DOHH2 (cell line): Measurements from ENCODE around the gene ASB5.

ENCODE experiments used
- H3F3A ChIP-seq: fragments of 200-600 bp; sonication (generic), shearing (Covaris generic); 2 replicates; pipeline ENCODE4 v1.6.0; 2016; ENCODE audit warnings: antibody characterized with exemption, mild to moderate bottlenecking; ENCODE audit not compliant: control insufficient read depth, insufficient read depth
- H3K27ac ChIP-seq: fragments of 200-600 bp; sonication (generic); 2 replicates; pipeline ENCODE4 v1.5.1; 2014; ENCODE audit warnings: low read depth, mild to moderate bottlenecking, low read length, moderate library complexity
- H3K27me3 ChIP-seq: fragments of 200-600 bp; sonication (generic); 2 replicates; pipeline ENCODE4 v1.6.1; 2014; ENCODE audit warnings: mild to moderate bottlenecking, low read length, mixed read lengths; ENCODE audit not compliant: control insufficient read depth
- H3K36me3 ChIP-seq: fragments of 200-600 bp; sonication (generic); 2 replicates; pipeline ENCODE4 v1.6.1; 2014; ENCODE audit warnings: mild to moderate bottlenecking, low read length, moderate library complexity, mixed read lengths; ENCODE audit not compliant: control insufficient read depth
- H3K4me1 ChIP-seq: fragments of 200-600 bp; sonication (generic); 2 replicates; pipeline ENCODE4 v1.6.1; 2014; ENCODE audit warnings: mild to moderate bottlenecking, low read length, mixed read lengths; ENCODE audit not compliant: control insufficient read depth
- H3K4me2 ChIP-seq: fragments of 200-600 bp; sonication (generic); 2 replicates; pipeline ENCODE4 v1.6.0; 2014; ENCODE audit warnings: mild to moderate bottlenecking, low read length, moderate library complexity
- H3K4me3 ChIP-seq: fragments of 200-600 bp; sonication (generic); 2 replicates; pipeline ENCODE4 v1.5.1; 2014; ENCODE audit warnings: mild to moderate bottlenecking, low read length, mixed read lengths
- H3K79me2 ChIP-seq: fragments of 200-600 bp; sonication (generic); 2 replicates; pipeline ENCODE4 v1.6.1; 2014; ENCODE audit warnings: mild to moderate bottlenecking, low read length, mixed read lengths; ENCODE audit not compliant: control insufficient read depth
- H3K9me2 ChIP-seq: fragments of 200-600 bp; sonication (generic); replicated peaks from 2 replicates; pipeline ENCODE4 v1.6.1; 2014; ENCODE audit warnings: mild to moderate bottlenecking, low read length, mixed read lengths; ENCODE audit not compliant: control insufficient read depth
- H3K9me3 ChIP-seq: fragments of 200-600 bp; sonication (generic); 2 replicates; pipeline ENCODE4 v1.6.1; 2014; ENCODE audit warnings: antibody characterized with exemption, low read length, mixed read lengths; ENCODE audit not compliant: control insufficient read depth, insufficient read depth
- H4K20me1 ChIP-seq: fragments of 200-600 bp; sonication (generic); 2 replicates; pipeline ENCODE4 v1.6.0; 2014; ENCODE audit warnings: low read depth, mild to moderate bottlenecking, antibody characterized with exemption, low read length, moderate library complexity; ENCODE audit not compliant: control insufficient read depth, insufficient read depth
- EZH2phosphoT487 ChIP-seq: fragments of 200-600 bp; sonication (generic); IDR thresholded peaks from 2 replicates; pipeline ENCODE4 v1.6.1; 2017; ENCODE audit warnings: borderline replicate concordance, mild to moderate bottlenecking, antibody characterized with exemption, low read length, moderate library complexity, mixed read lengths
- TF ChIP-seq, protein P1 (sequence below): fragments of 200-600 bp; sonication (generic); IDR thresholded peaks from one replicate; pipeline ENCODE4 v1.5.1; 2014; ENCODE audit warnings: antibody characterized with exemption, mild to moderate bottlenecking, low read depth, low read length; ENCODE audit not compliant: poor library complexity, severe bottlenecking

The ASB5 gene

DNA sequence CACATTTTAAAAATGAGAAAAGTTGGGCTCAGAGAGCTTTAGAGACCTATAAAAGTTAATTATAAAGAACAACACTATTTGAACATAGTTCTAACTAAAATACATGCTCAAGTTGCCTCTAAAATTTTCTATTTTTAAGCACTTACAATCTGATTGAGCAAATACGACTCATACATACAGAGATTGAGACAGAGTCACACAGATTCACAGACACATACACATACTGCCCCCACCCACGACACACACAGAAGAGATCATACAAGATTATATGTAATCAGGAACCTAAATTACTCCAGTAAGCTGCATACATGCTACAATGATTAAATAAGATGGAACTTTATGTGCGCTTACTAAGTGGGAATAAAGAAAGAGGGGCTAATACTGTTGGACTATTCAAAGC, 2.7 kb upstream of the ASB5 start:
- Histone ChIP-seq H3K36me3 (no peaks in the 10 kb centered on the region), H3K9me2 (no peaks in the 10 kb centered on the region), H3K27me3 (no peaks in the 10 kb centered on the region), H3F3A (no peaks in the 10 kb centered on the region), H3K9me3 (no peaks in the 10 kb centered on the region), H4K20me1 (no peaks in the 10 kb centered on the region), H3K4me3 (no peak overlapping the region), H3K4me1 (no peaks in the 10 kb centered on the region), H3K4me2 (no peak overlapping the region), H3K79me2 (no peaks in the 10 kb centered on the region), H3K27ac (no peak overlapping the region)
- no peak for TF ChIP-seq EZH2phosphoT487
- TF ChIP-seq, protein P1, sequence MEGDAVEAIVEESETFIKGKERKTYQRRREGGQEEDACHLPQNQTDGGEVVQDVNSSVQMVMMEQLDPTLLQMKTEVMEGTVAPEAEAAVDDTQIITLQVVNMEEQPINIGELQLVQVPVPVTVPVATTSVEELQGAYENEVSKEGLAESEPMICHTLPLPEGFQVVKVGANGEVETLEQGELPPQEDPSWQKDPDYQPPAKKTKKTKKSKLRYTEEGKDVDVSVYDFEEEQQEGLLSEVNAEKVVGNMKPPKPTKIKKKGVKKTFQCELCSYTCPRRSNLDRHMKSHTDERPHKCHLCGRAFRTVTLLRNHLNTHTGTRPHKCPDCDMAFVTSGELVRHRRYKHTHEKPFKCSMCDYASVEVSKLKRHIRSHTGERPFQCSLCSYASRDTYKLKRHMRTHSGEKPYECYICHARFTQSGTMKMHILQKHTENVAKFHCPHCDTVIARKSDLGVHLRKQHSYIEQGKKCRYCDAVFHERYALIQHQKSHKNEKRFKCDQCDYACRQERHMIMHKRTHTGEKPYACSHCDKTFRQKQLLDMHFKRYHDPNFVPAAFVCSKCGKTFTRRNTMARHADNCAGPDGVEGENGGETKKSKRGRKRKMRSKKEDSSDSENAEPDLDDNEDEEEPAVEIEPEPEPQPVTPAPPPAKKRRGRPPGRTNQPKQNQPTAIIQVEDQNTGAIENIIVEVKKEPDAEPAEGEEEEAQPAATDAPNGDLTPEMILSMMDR: no peak

DNA sequence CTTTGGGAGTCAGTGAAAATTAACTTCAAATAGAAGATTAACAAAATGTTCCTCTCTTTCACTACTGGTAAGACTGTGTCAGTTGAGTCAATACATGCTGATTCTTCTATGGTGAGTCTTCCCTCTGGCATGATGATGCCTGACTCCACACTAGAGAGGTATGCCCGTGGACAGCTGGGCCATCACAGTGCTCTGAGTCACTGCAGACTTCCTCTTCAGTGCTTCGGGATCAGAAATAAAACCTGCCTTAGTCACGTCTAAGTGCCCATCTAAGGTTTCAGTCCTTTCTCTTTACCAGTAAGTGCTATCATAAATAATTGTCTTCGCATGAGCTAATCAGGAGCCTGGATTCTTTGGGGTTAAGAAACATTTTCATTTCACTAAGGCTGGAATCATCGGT, 1.6 kb upstream of the ASB5 start:
- Histone ChIP-seq H3K4me1 (no peaks in the 10 kb centered on the region), H3K9me3 (no peaks in the 10 kb centered on the region), H3K27me3 (no peaks in the 10 kb centered on the region), H3K9me2 (no peaks in the 10 kb centered on the region), H3K27ac (no peak overlapping the region), H3K4me2 (no peak overlapping the region), H4K20me1 (no peaks in the 10 kb centered on the region), H3K36me3 (no peaks in the 10 kb centered on the region), H3F3A (no peaks in the 10 kb centered on the region), H3K79me2 (no peaks in the 10 kb centered on the region), H3K4me3 (no peak overlapping the region)
- no peak for TF ChIP-seq EZH2phosphoT487
- TF ChIP-seq, protein P1: no peak

DNA sequence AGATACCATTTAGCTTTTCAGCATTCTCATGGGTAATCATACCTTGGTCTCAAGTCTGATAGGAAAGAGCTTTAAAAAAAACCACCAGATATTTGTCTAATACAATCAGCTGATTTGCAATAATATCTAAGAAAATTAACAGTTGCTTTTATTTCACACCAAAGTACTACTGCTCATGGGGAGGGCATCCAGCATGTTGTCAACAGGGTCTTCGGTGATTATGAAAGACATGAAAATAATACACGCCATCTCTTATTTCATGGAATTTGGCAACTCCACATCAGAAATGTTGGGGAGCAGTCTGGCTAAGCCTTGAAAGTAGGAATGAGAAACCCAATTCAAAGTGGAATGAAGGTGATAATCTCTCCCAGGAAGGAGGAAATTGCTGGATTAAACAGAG, 3.0 kb downstream of the ASB5 start:
- no peak for TF ChIP-seq EZH2phosphoT487
- TF ChIP-seq, protein P1: no peak
- Histone ChIP-seq H3K4me3 (no peak overlapping the region), H3K27ac (no peak overlapping the region), H3K4me1 (no peaks in the 10 kb centered on the region), H3K9me3 (no peaks in the 10 kb centered on the region), H3F3A (no peaks in the 10 kb centered on the region), H3K27me3 (no peaks in the 10 kb centered on the region), H3K36me3 (no peaks in the 10 kb centered on the region), H4K20me1 (no peaks in the 10 kb centered on the region), H3K79me2 (no peaks in the 10 kb centered on the region), H3K4me2 (no peak overlapping the region), H3K9me2 (no peaks in the 10 kb centered on the region)

DNA sequence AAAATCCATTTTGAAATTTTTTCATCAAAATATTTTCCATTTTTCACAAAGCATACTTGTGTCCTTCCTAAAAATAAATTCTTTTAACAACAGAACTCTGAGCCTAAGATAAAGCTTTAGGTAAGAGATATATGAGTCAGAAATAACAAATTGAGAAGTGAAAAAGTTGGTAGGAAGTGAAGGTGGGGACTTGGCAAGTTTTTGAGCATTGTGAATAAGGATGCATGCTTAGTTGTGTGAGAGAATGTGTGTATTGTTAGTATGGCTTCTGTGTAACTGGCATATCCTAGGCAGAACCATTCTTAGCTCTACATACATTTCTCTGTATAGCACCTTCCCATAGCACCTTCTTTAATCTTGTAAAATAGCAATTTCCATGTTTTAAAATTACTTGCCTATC, 6.8 kb downstream of the ASB5 start:
- no peaks in the 10 kb centered on the region for H3K9me2 ChIP-seq
- TF ChIP-seq EZH2phosphoT487: no peak
- TF ChIP-seq, protein P1: no peak
- H3K4me3 ChIP-seq: no peak overlapping the region
- H4K20me1 ChIP-seq: no peaks in the 10 kb centered on the region
- no peaks in the 10 kb centered on the region for H3K36me3 ChIP-seq
- H3K27ac ChIP-seq: no peak overlapping the region
- no peaks in the 10 kb centered on the region for H3K4me1 ChIP-seq
- H3K27me3 ChIP-seq: no peaks in the 10 kb centered on the region
- H3K4me2 ChIP-seq: no peak overlapping the region
- H3K79me2 ChIP-seq: no peaks in the 10 kb centered on the region
- no peaks in the 10 kb centered on the region for H3K9me3 ChIP-seq
- no peaks in the 10 kb centered on the region for H3F3A ChIP-seq
